ENCODE measurements around the gene NKAIN2.

- no peak for TF ChIP-seq CTCF (IDR thresholded peaks at IDR 0.05 in 2 of 3, conservative IDR thresholded peaks at IDR 0.05 in 1 of 3; ENCODE audit: borderline replicate concordance in 1 of 3, insufficient read depth in 1 of 3, low read depth in 2 of 3, low read length in 2 of 3)
- no peak for TF ChIP-seq POLR2A (IDR thresholded peaks at IDR 0.05; ENCODE audit: borderline replicate concordance, extremely low read depth, insufficient read depth, insufficient read length)
- TF ChIP-seq REST (IDR thresholded peaks at IDR 0.05; ENCODE audit: low read depth), result no peak
- TF ChIP-seq ZFX (IDR thresholded peaks at IDR 0.05), result no peak
- no peak for TF ChIP-seq EGR1 (IDR thresholded peaks at IDR 0.05; ENCODE audit: low read depth)
- no peak for TF ChIP-seq ZNF274 (IDR thresholded peaks at IDR 0.05; ENCODE audit: low read depth, low read length)
- TF ChIP-seq SIN3A (IDR thresholded peaks at IDR 0.05; ENCODE audit: low read depth), result no peak
- no peak for TF ChIP-seq EZH2 (IDR thresholded peaks at IDR 0.05)
- TF ChIP-seq YY1 (IDR thresholded peaks at IDR 0.05; ENCODE audit: extremely low read depth, insufficient replicate concordance, low read depth, low read length), result no peak
- TF ChIP-seq POLR2AphosphoS5 (IDR thresholded peaks at IDR 0.05; ENCODE audit: low read depth, low read length), result no peak
- no peak for TF ChIP-seq CEBPB (IDR thresholded peaks at IDR 0.05; ENCODE audit: low read depth)
- no peak for TF ChIP-seq SRF (IDR thresholded peaks at IDR 0.05; ENCODE audit: low read depth)
- no peak for TF ChIP-seq SP1 (IDR thresholded peaks at IDR 0.05; ENCODE audit: low read depth)
- no peak for TF ChIP-seq ZBTB33 (IDR thresholded peaks at IDR 0.05; ENCODE audit: extremely low read depth, insufficient replicate concordance, low read length)
Observed at GRCh38 chr6:123821112-123821511, 17.4 kb downstream of the NKAIN2 start.
